ENCODE data around the gene DGKH. TPM values are rescaled to one million over a fixed set of nuclear protein-coding genes. Genes with fewer than 3 reads are reported as not detected.

The DGKH gene
- total RNA-seq, 4 donors from 2014 or later = 5.7 to 24.0 (median 15.0) TPM

GRCh38 chr13:42279986-42280385 lies 231.5 kb downstream of the DGKH start:
- H3K9me3 ChIP-seq = no peaks in the 10 kb centered on the region
- TF ChIP-seq POLR2A (IDR thresholded peaks at IDR 0.05) (no peak), CTCF (IDR thresholded peaks at IDR 0.05) (no peak)
- H3K27ac ChIP-seq = no peak overlapping the region
- H3K4me3 ChIP-seq = no peak overlapping the region
- WGBS, 2 donors = 56 to 57% methylated on average over 1 of the region's 1 CpG
- no peak for DNase-seq
- no peaks in the 10 kb centered on the region for H3K27me3 ChIP-seq
- intact Hi-C loops (cut with DNase I) = no loop called here
- H3K36me3 ChIP-seq = no peaks in the 10 kb centered on the region
- H3K4me1 ChIP-seq = peaks cover 0 to 38% (median 0%) of the 10 kb centered on the region in 3 donors

GRCh38 chr13:42280537-42280936 lies 232.1 kb downstream of the DGKH start:
- DNase-seq = no peak
- H3K9me3 ChIP-seq = no peaks in the 10 kb centered on the region
- intact Hi-C loops (cut with DNase I) = no loop called here
- H3K27me3 ChIP-seq = no peaks in the 10 kb centered on the region
- TF ChIP-seq POLR2A (IDR thresholded peaks at IDR 0.05) (no peak), CTCF (IDR thresholded peaks at IDR 0.05) (peak in 1 of 6 experiments; percentile 4)
- peaks cover 0 to 34% (median 0%) of the 10 kb centered on the region in 3 donors for H3K4me1 ChIP-seq
- H3K36me3 ChIP-seq = peaks cover 0 to 4% (median 0%) of the 10 kb centered on the region in 3 donors
- no peak overlapping the region for H3K27ac ChIP-seq
- WGBS, 2 donors = 69 to 80% methylated on average over 2 of the region's 2 CpGs
- H3K4me3 ChIP-seq = no peak overlapping the region

GRCh38 chr13:42283574-42283973 lies 235.1 kb downstream of the DGKH start:
- Histone ChIP-seq H3K27ac (no peak overlapping the region), H3K36me3 (peaks cover 0 to 28% (median 4%) of the 10 kb centered on the region in 3 donors), H3K27me3 (no peaks in the 10 kb centered on the region), H3K9me3 (no peaks in the 10 kb centered on the region), H3K4me3 (no peak overlapping the region), H3K4me1 (peaks cover 0 to 13% (median 0%) of the 10 kb centered on the region in 3 donors)
- intact Hi-C loops (cut with DNase I) = no loop called here
- 63 to 86% methylated on average over 3 of the region's 3 CpGs for WGBS, 2 donors
- TF ChIP-seq POLR2A (IDR thresholded peaks at IDR 0.05) (no peak), CTCF (IDR thresholded peaks at IDR 0.05) (no peak)
- no peak for DNase-seq

- Histone ChIP-seq H3K4me1 (peaks cover 0 to 13% (median 0%) of the 10 kb centered on the region in 3 donors), H3K4me3 (no peak overlapping the region), H3K27me3 (no peaks in the 10 kb centered on the region), H3K36me3 (peaks cover 0 to 33% (median 4%) of the 10 kb centered on the region in 3 donors), H3K9me3 (no peaks in the 10 kb centered on the region), H3K27ac (no peak overlapping the region)
- intact Hi-C loops (cut with DNase I) = no loop called here
- 71 to 96% methylated on average over 3 of the region's 3 CpGs for WGBS, 2 donors
- DNase-seq = no peak
- TF ChIP-seq POLR2A (IDR thresholded peaks at IDR 0.05) (no peak), CTCF (IDR thresholded peaks at IDR 0.05) (no peak)
These were observed 235.6 kb downstream of the DGKH start for GRCh38 chr13:42284068-42284467.

Small RNA genes lying within 50 kb of the gene (small RNA-seq; reads per million reads assigned to genes)
- 0 reads per million in 4 donors for gene RPS28P8

Other genes with a start within 250 kb of the DGKH start
- 10 to 100 TPM; 10.5 to 23.7 (median 17.3) TPM for gene VWA8, start 87.5 kb upstream of the DGKH start, total RNA-seq
- 10 to 100 TPM; 13.3 to 24.0 (median 17.7) TPM for gene AKAP11, start 223.5 kb downstream of the DGKH start, total RNA-seq